ENCODE results near the gene FHL2.
A peak's percentile ranks its signal among the peaks of the same experiment; 100 is the strongest.

The FHL2 gene

GRCh38 chr2:105443617-105444598, 45.1 kb upstream of the FHL2 start:
- Histone ChIP-seq H3K36me3 (no peaks in the 10 kb centered on the region), H3K27ac (no peak overlapping the region), H3K4me3 (ENCODE audit: low read depth, low read length) (no peak overlapping the region), H3K27me3 (ENCODE audit: insufficient read depth, low read depth, severe bottlenecking) (no peaks in the 10 kb centered on the region), H3K9me3 (ENCODE audit: severe bottlenecking) (no peaks in the 10 kb centered on the region)
- TF ChIP-seq CTCF (IDR thresholded peaks at IDR 0.05; ENCODE audit: low read depth, low read length): no peak
- no peak for DNase-seq

GRCh38 chr2:105442721-105443120, 43.9 kb upstream of the FHL2 start:
- Histone ChIP-seq H3K27ac (no peak overlapping the region), H3K27me3 (ENCODE audit: insufficient read depth, low read depth, severe bottlenecking) (no peaks in the 10 kb centered on the region), H3K36me3 (no peaks in the 10 kb centered on the region), H3K9me3 (ENCODE audit: severe bottlenecking) (no peaks in the 10 kb centered on the region), H3K4me3 (ENCODE audit: low read depth, low read length) (no peak overlapping the region)
- no peak for TF ChIP-seq CTCF (IDR thresholded peaks at IDR 0.05; ENCODE audit: low read depth, low read length)
- DNase-seq: no peak

GRCh38 chr2:105442056-105442455, 43.2 kb upstream of the FHL2 start:
- H3K36me3 ChIP-seq: no peaks in the 10 kb centered on the region
- DNase-seq: no peak
- H3K27me3 ChIP-seq (ENCODE audit: insufficient read depth, low read depth, severe bottlenecking): no peaks in the 10 kb centered on the region
- H3K27ac ChIP-seq: no peak overlapping the region
- TF ChIP-seq CTCF (IDR thresholded peaks at IDR 0.05; ENCODE audit: low read depth, low read length): no peak
- H3K4me3 ChIP-seq (ENCODE audit: low read depth, low read length): no peak overlapping the region
- H3K9me3 ChIP-seq (ENCODE audit: severe bottlenecking): no peaks in the 10 kb centered on the region

GRCh38 chr2:105439141-105439540, 40.3 kb upstream of the FHL2 start:
- peak; percentile 13 for DNase-seq

GRCh38 chr2:105438104-105438929, 39.5 kb upstream of the FHL2 start:
- Histone ChIP-seq H3K4me3 (ENCODE audit: low read depth, low read length) (no peak overlapping the region; the same call in 1 of the 2 replicates), H3K27me3 (ENCODE audit: insufficient read depth, low read depth, severe bottlenecking) (no peaks in the 10 kb centered on the region), H3K27ac (peak overlapping the region; percentile 50), H3K9me3 (ENCODE audit: severe bottlenecking) (no peaks in the 10 kb centered on the region), H3K36me3 (no peaks in the 10 kb centered on the region)
- TF ChIP-seq CTCF (IDR thresholded peaks at IDR 0.05; ENCODE audit: low read depth, low read length): no peak
- DNase-seq: peak; percentile 56

More at GRCh38 chr2:105439141-105439540, 40.3 kb upstream of the FHL2 start:
- Histone ChIP-seq H3K27ac (peak overlapping the region; percentile 50), H3K27me3 (ENCODE audit: insufficient read depth, low read depth, severe bottlenecking) (no peaks in the 10 kb centered on the region), H3K4me3 (ENCODE audit: low read depth, low read length) (no peak overlapping the region), H3K36me3 (no peaks in the 10 kb centered on the region), H3K9me3 (ENCODE audit: severe bottlenecking) (no peaks in the 10 kb centered on the region)
- no peak for TF ChIP-seq CTCF (IDR thresholded peaks at IDR 0.05; ENCODE audit: low read depth, low read length)

All from WERI-Rb-1 (cell line).